OCI-LY7 (cell line): ENCODE measurements around the gene GPR132.

Experiments used
- EZH2phosphoT487 ChIP-seq: fragments of 200-600 bp; sonication (generic); IDR thresholded peaks from 2 replicates; pipeline ENCODE4 v1.6.1; 2018; ENCODE audit warnings: low read depth, borderline replicate concordance, mild to moderate bottlenecking, mixed run types, antibody characterized with exemption, low read length, moderate library complexity, mixed read lengths
- TF ChIP-seq, protein P1 (sequence below): fragments of 200-600 bp; sonication (generic); conservative IDR thresholded peaks from 2 replicates; pipeline ENCODE4 v1.5.1; 2014; ENCODE audit warnings: mild to moderate bottlenecking, antibody characterized with exemption, low read length, moderate library complexity, mixed read lengths

DNA sequence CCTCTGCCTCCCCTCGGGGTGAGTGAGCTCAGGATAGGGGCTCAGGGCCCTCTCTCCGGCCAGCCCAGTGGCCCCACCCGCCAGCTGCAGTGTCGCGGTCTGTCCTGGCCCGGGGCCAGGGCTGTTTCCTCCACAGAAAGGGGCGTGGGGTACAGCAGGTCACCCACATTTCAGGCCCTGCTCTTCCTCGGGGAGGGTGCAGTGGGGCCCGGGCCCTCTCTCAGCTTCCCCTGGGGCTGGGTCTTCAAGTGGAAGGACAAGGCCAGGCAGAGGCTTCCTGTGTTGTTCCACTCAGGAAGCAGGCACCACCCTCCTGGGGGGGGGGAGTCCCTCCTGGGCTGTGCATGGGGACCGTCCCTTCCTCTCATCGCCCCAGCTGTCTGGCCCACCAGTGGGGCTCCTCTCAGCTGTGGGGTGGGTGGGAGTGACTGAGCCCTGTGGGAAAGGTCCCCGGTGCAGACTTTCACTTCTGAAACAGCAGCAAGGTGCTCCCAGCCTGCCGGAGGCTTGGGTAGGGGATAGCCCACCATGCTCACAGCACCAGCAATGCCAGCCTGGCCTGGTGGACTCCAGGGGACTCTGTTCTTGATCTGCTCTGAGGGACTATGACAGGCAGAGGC is 3.7 kb downstream of the GPR132 start:
- TF ChIP-seq, protein P1, sequence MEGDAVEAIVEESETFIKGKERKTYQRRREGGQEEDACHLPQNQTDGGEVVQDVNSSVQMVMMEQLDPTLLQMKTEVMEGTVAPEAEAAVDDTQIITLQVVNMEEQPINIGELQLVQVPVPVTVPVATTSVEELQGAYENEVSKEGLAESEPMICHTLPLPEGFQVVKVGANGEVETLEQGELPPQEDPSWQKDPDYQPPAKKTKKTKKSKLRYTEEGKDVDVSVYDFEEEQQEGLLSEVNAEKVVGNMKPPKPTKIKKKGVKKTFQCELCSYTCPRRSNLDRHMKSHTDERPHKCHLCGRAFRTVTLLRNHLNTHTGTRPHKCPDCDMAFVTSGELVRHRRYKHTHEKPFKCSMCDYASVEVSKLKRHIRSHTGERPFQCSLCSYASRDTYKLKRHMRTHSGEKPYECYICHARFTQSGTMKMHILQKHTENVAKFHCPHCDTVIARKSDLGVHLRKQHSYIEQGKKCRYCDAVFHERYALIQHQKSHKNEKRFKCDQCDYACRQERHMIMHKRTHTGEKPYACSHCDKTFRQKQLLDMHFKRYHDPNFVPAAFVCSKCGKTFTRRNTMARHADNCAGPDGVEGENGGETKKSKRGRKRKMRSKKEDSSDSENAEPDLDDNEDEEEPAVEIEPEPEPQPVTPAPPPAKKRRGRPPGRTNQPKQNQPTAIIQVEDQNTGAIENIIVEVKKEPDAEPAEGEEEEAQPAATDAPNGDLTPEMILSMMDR = no peak
- no peak for TF ChIP-seq EZH2phosphoT487
